ENCODE results near the gene GRB10. TPM values are rescaled to one million over a fixed set of nuclear protein-coding genes. Genes with fewer than 3 reads are reported as not detected.

The GRB10 gene
- total RNA-seq, 5 donors from 2014 or later (not counting 1 experiment from before 2014, with no cell fraction given): 7.1 to 11.1 (median 10.1) TPM

GRCh38 chr7:50791363-50791937 lies 8.8 kb upstream of the GRB10 start:
- POLR2A ChIA-PET: interaction anchor here in 1 of 2 donors (0.6 kb wide), 2 partner anchors 51 to 71 kb away, joined by 3 to 4 read pairs; no protein-coding TSS in a partner anchor
- Histone ChIP-seq H3K4me3 (ENCODE audit: control insufficient read depth in 1 of 2, extremely low read depth in 1 of 2, low read length in 1 of 2) (no peak overlapping the region), H3K27ac (ENCODE audit: low read length) (no peak overlapping the region), H3K9me3 (no peaks in the 10 kb centered on the region), H3K36me3 (ENCODE audit: control insufficient read depth in 2 of 2, extremely low read depth in 1 of 2, insufficient read depth in 1 of 2, low read length in 1 of 2) (no peaks in the 10 kb centered on the region), H3K27me3 (replicated peaks in 1 of 2; ENCODE audit: control insufficient read depth in 2 of 2, extremely low read depth in 1 of 2, insufficient read depth in 2 of 2, low read length in 1 of 2) (peaks cover 0 to 35% of the 10 kb centered on the region in 2 experiments), H3K4me1 (ENCODE audit: control insufficient read depth in 1 of 2, extremely low read depth in 1 of 2, insufficient read depth in 2 of 2, low read length in 2 of 2) (peaks cover 2 to 8% of the 10 kb centered on the region in 2 experiments)
- Mint-ChIP-seq H3K36me3 (peaks cover 4% of the 10 kb centered on the region), H3K27ac (no peak overlapping the region), H3K4me3 (peak overlapping the region; percentile 80 to 84 (median 82)), H3K4me1 (peaks cover 12 to 28% (median 21%) of the 10 kb centered on the region in 3 donors), H3K27me3 (peaks cover 7 to 63% of the 10 kb centered on the region in 2 donors), H3K9me3 (peaks cover 0 to 3% (median 0%) of the 10 kb centered on the region in 3 donors)
- CTCF ChIA-PET: no interaction called here
- ATAC-seq (replicated peaks in 1 of 4) (no peak), DNase-seq (no peak)
- 95% methylated on average over 4 of the region's 5 CpGs for WGBS (ENCODE audit: insufficient coverage)

DNA sequence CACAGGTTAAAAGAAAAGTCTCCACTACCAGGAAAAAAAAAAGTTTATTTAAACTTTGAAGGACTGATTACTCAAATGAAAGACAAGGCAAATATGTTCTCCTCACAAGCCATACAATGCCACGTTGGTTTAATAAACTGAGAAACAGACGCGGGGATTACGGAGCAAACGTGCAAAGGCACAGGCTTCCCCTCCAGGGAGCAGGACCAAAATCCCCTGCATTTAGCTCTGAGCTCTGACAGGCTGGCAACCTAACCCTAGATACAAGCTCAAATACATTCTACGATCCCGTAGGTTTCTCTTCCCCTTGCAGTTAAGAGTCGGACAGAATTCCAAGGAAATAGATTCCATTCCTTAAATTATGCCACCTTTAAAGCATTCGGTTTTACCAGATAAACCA lies 7.7 kb upstream of the GRB10 start:
- Mint-ChIP-seq H3K27me3 (peaks cover 7 to 67% of the 10 kb centered on the region in 2 donors), H3K9me3 (peaks cover 0 to 3% (median 0%) of the 10 kb centered on the region in 3 donors), H3K4me3 (no peak overlapping the region), H3K4me1 (peaks cover 12 to 28% (median 21%) of the 10 kb centered on the region in 3 donors), H3K36me3 (peaks cover 4% of the 10 kb centered on the region), H3K27ac (no peak overlapping the region)
- DNase-seq (no peak), ATAC-seq (replicated peaks in 1 of 4) (no peak)
- H3K36me3 ChIP-seq (ENCODE audit: control insufficient read depth in 2 of 2, extremely low read depth in 1 of 2, insufficient read depth in 1 of 2, low read length in 1 of 2): no peaks in the 10 kb centered on the region
- CTCF ChIA-PET: no interaction called here
- no peak overlapping the region for H3K4me3 ChIP-seq (ENCODE audit: control insufficient read depth in 1 of 2, extremely low read depth in 1 of 2, low read length in 1 of 2)
- WGBS (ENCODE audit: insufficient coverage): 90% methylated on average over 9 of the region's 9 CpGs
- peaks cover 2 to 8% of the 10 kb centered on the region in 2 experiments for H3K4me1 ChIP-seq (ENCODE audit: control insufficient read depth in 1 of 2, extremely low read depth in 1 of 2, insufficient read depth in 2 of 2, low read length in 2 of 2)
- no peaks in the 10 kb centered on the region for H3K9me3 ChIP-seq
- POLR2A ChIA-PET: interaction anchor here in 1 of 2 donors (0.6 kb wide), 1 partner anchor 10 kb away, joined by 3 read pairs; no protein-coding TSS in a partner anchor
- no peak overlapping the region for H3K27ac ChIP-seq (ENCODE audit: low read length)
- H3K27me3 ChIP-seq (replicated peaks in 1 of 2; ENCODE audit: control insufficient read depth in 2 of 2, extremely low read depth in 1 of 2, insufficient read depth in 2 of 2, low read length in 1 of 2): peaks cover 0 to 33% of the 10 kb centered on the region in 2 experiments

- ChIA-PET POLR2A (no interaction called here), CTCF (no interaction called here)
- no peak overlapping the region for H3K4me3 Mint-ChIP-seq
- Histone ChIP-seq H3K27ac (ENCODE audit: low read length) (no peak overlapping the region), H3K27me3 (replicated peaks in 1 of 2; ENCODE audit: control insufficient read depth in 2 of 2, extremely low read depth in 1 of 2, insufficient read depth in 2 of 2, low read length in 1 of 2) (peaks cover 0 to 36% of the 10 kb centered on the region in 2 experiments), H3K9me3 (no peaks in the 10 kb centered on the region), H3K4me1 (ENCODE audit: control insufficient read depth in 1 of 2, extremely low read depth in 1 of 2, insufficient read depth in 2 of 2, low read length in 2 of 2) (peaks cover 0 to 3% of the 10 kb centered on the region in 2 experiments), H3K4me3 (ENCODE audit: control insufficient read depth in 1 of 2, extremely low read depth in 1 of 2, low read length in 1 of 2) (no peak overlapping the region), H3K36me3 (ENCODE audit: control insufficient read depth in 2 of 2, extremely low read depth in 1 of 2, insufficient read depth in 1 of 2, low read length in 1 of 2) (no peaks in the 10 kb centered on the region)
- no peak for DNase-seq
- no peak overlapping the region for H3K27ac Mint-ChIP-seq
- H3K27me3 Mint-ChIP-seq: peaks cover 16 to 70% of the 10 kb centered on the region in 2 donors
- peaks cover 17 to 28% (median 18%) of the 10 kb centered on the region in 3 donors for H3K4me1 Mint-ChIP-seq
- H3K9me3 Mint-ChIP-seq: peaks cover 0 to 3% (median 0%) of the 10 kb centered on the region in 3 donors
- WGBS (ENCODE audit: insufficient coverage): 82% methylated on average over 4 of the region's 5 CpGs
- no peak for ATAC-seq (replicated peaks in 1 of 4)
- peaks cover 4% of the 10 kb centered on the region for H3K36me3 Mint-ChIP-seq
Observed at GRCh38 chr7:50788382-50788781, 5.7 kb upstream of the GRB10 start.

DNA sequence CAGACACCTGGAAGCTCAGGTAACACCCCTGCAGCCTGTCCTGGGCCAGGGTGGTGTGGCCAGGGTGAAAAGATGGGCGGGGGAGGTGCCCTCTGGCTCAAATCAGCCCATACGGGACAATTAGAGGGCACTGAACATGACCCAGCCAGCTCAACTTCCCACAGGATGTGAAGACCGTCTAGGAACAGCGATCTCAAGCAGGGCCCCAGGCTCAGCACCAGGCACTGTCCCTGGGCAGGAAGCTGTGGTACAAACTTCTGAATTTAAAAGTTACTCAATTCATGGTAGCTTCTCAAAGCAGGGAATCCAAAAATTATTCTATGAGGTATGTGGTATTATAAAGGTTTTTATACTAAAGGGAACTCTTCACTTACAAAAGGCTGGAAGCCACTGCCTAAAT lies 5.1 kb upstream of the GRB10 start:
- no peaks in the 10 kb centered on the region for H3K9me3 ChIP-seq
- ChIA-PET CTCF (no interaction called here), POLR2A (no interaction called here)
- ATAC-seq (replicated peaks in 1 of 4) (peak in 1 of 4 experiments; percentile 28), DNase-seq (no peak)
- no peak overlapping the region for H3K4me3 ChIP-seq (ENCODE audit: control insufficient read depth in 1 of 2, extremely low read depth in 1 of 2, low read length in 1 of 2)
- Mint-ChIP-seq H3K4me1 (peaks cover 23 to 33% (median 24%) of the 10 kb centered on the region in 3 donors), H3K27ac (no peak overlapping the region), H3K4me3 (no peak overlapping the region), H3K9me3 (peaks cover 0 to 3% (median 0%) of the 10 kb centered on the region in 3 donors), H3K27me3 (peaks cover 20 to 75% of the 10 kb centered on the region in 2 donors), H3K36me3 (peaks cover 4% of the 10 kb centered on the region)
- H3K36me3 ChIP-seq (ENCODE audit: control insufficient read depth in 2 of 2, extremely low read depth in 1 of 2, insufficient read depth in 1 of 2, low read length in 1 of 2): no peaks in the 10 kb centered on the region
- peaks cover 0 to 42% of the 10 kb centered on the region in 2 experiments for H3K27me3 ChIP-seq (replicated peaks in 1 of 2; ENCODE audit: control insufficient read depth in 2 of 2, extremely low read depth in 1 of 2, insufficient read depth in 2 of 2, low read length in 1 of 2)
- H3K4me1 ChIP-seq (ENCODE audit: control insufficient read depth in 1 of 2, extremely low read depth in 1 of 2, insufficient read depth in 2 of 2, low read length in 2 of 2): peaks cover 0 to 7% of the 10 kb centered on the region in 2 experiments
- 43% methylated on average over 2 of the region's 4 CpGs for WGBS (ENCODE audit: insufficient coverage)
- H3K27ac ChIP-seq (ENCODE audit: low read length): no peak overlapping the region

DNA sequence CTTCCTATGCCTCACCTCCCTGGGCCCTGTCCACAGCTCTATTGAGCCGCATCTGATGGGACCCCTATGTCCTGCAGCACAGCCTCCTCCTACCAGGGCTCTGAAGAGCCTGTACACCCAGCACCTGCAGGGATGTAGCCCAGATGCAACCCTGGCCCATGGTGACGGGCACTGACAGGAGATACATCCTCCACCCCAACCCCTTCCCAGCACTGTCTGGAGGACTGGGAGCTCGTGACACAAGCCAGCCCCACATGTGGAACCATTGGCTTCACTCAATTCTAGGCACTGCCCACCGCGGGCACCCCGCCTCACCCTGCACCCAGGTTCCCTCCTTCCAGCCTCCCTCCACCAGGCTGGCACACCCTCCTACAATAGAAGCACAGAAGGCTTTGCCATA lies 2.6 kb upstream of the GRB10 start:
- ATAC-seq (replicated peaks in 1 of 4): no peak
- H3K27me3 Mint-ChIP-seq: peaks cover 16 to 69% of the 10 kb centered on the region in 2 donors
- no peak overlapping the region for H3K27ac Mint-ChIP-seq
- Histone ChIP-seq H3K36me3 (ENCODE audit: control insufficient read depth in 2 of 2, extremely low read depth in 1 of 2, insufficient read depth in 1 of 2, low read length in 1 of 2) (peaks cover 0 to under 1% of the 10 kb centered on the region in 2 donors), H3K9me3 (no peaks in the 10 kb centered on the region), H3K27ac (ENCODE audit: low read length) (no peak overlapping the region), H3K4me1 (ENCODE audit: control insufficient read depth in 1 of 2, extremely low read depth in 1 of 2, insufficient read depth in 2 of 2, low read length in 2 of 2) (peaks cover 8 to 18% of the 10 kb centered on the region in 2 experiments), H3K4me3 (ENCODE audit: control insufficient read depth in 1 of 2, extremely low read depth in 1 of 2, low read length in 1 of 2) (no peak overlapping the region), H3K27me3 (replicated peaks in 1 of 2; ENCODE audit: control insufficient read depth in 2 of 2, extremely low read depth in 1 of 2, insufficient read depth in 2 of 2, low read length in 1 of 2) (peaks cover 0 to 47% of the 10 kb centered on the region in 2 experiments)
- H3K4me3 Mint-ChIP-seq: no peak overlapping the region
- peaks cover 4% of the 10 kb centered on the region for H3K36me3 Mint-ChIP-seq
- H3K9me3 Mint-ChIP-seq: peaks cover 0 to 3% (median 0%) of the 10 kb centered on the region in 3 donors
- 96% methylated on average over 6 of the region's 6 CpGs for WGBS (ENCODE audit: insufficient coverage)
- POLR2A ChIA-PET: no interaction called here
- H3K4me1 Mint-ChIP-seq: peaks cover 23 to 32% (median 27%) of the 10 kb centered on the region in 3 donors
- no peak for DNase-seq
- CTCF ChIA-PET: no interaction called here

GRCh38 chr7:50783801-50784507 lies 1.3 kb upstream of the GRB10 start:
- peaks cover 8 to 18% of the 10 kb centered on the region in 2 experiments for H3K4me1 ChIP-seq (ENCODE audit: control insufficient read depth in 1 of 2, extremely low read depth in 1 of 2, insufficient read depth in 2 of 2, low read length in 2 of 2)
- CTCF ChIA-PET: no interaction called here
- no peak for ATAC-seq (replicated peaks in 1 of 4)
- H3K4me3 ChIP-seq (ENCODE audit: control insufficient read depth in 1 of 2, extremely low read depth in 1 of 2, low read length in 1 of 2): no peak overlapping the region
- H3K36me3 ChIP-seq (ENCODE audit: control insufficient read depth in 2 of 2, extremely low read depth in 1 of 2, insufficient read depth in 1 of 2, low read length in 1 of 2): peaks cover 0 to 5% of the 10 kb centered on the region in 2 donors
- POLR2A ChIA-PET: interaction anchor here in 1 of 2 donors (0.5 kb wide), 1 partner anchor 44 kb away, joined by 4 read pairs; no protein-coding TSS in a partner anchor
- H3K4me3 Mint-ChIP-seq: peak overlapping the region in 1 of 3 donors; percentile 85
- H3K27me3 ChIP-seq (replicated peaks in 1 of 2; ENCODE audit: control insufficient read depth in 2 of 2, extremely low read depth in 1 of 2, insufficient read depth in 2 of 2, low read length in 1 of 2): peaks cover 0 to 47% of the 10 kb centered on the region in 2 experiments
- no peak overlapping the region for H3K27ac Mint-ChIP-seq
- no peak for DNase-seq
- peaks cover 21 to 27% (median 27%) of the 10 kb centered on the region in 3 donors for H3K4me1 Mint-ChIP-seq
- 89% methylated on average over 9 of the region's 12 CpGs for WGBS (ENCODE audit: insufficient coverage)
- no peak overlapping the region for H3K27ac ChIP-seq (ENCODE audit: low read length)
- peaks cover 0 to 3% (median 0%) of the 10 kb centered on the region in 3 donors for H3K9me3 Mint-ChIP-seq
- H3K27me3 Mint-ChIP-seq: peaks cover 16 to 65% of the 10 kb centered on the region in 2 donors
- H3K9me3 ChIP-seq: no peaks in the 10 kb centered on the region
- H3K36me3 Mint-ChIP-seq: peaks cover 4% of the 10 kb centered on the region
